HepG2 (cell line): Measurements from ENCODE around the gene PRR15L. TPM values are rescaled to one million over a fixed set of nuclear protein-coding genes. Genes with fewer than 3 reads are reported as not detected.

Source experiments
- HMG20A ChIP-seq: IDR thresholded peaks from 2 replicates; pipeline ENCODE4 v1.6.1; 2016; ENCODE audit warnings: borderline replicate concordance
- IKZF4 ChIP-seq: sonication (generic); formaldehyde crosslinking; IDR thresholded peaks from 2 replicates; pipeline ENCODE4 v1.5.1; 2020; ENCODE audit warnings: borderline replicate concordance, mild to moderate bottlenecking, low read depth, missing genetic modification reagents; ENCODE audit errors: not compliant biosample characterization
- KDM5B ChIP-seq: sonication (generic); formaldehyde crosslinking; IDR thresholded peaks from 2 replicates; pipeline ENCODE4 v1.4.0; 2020; ENCODE audit warnings: missing genetic modification reagents, mild to moderate bottlenecking, borderline replicate concordance
- KLF16 ChIP-seq, 2 experiments: sonication (generic) in 1 of 2; formaldehyde crosslinking in 1 of 2; IDR thresholded peaks; 2 replicates each; pipeline versions ENCODE4 v1.6.1 to v1.8.0; 2016 to 2023; ENCODE audit warnings: missing genetic modification reagents in 2 of 2, missing compliant biosample characterization in 1 of 2
- MXI1 ChIP-seq: IDR thresholded peaks from 3 replicates; pipeline ENCODE4 v1.6.1; 2012; ENCODE audit warnings: low read depth, low read length, inconsistent platforms, borderline replicate concordance
- NFATC3 ChIP-seq: sonication (generic); formaldehyde crosslinking; IDR thresholded peaks from 2 replicates; pipeline ENCODE4 v1.5.1; 2020; ENCODE audit warnings: mild to moderate bottlenecking, missing genetic modification reagents
- NFIB ChIP-seq: sonication (generic); formaldehyde crosslinking; IDR thresholded peaks from 2 replicates; pipeline ENCODE4 v1.9.0; 2021; ENCODE audit warnings: missing genetic modification reagents, mild to moderate bottlenecking, borderline replicate concordance
- NFRKB ChIP-seq: fragments of 450-650 bp; IDR thresholded peaks from 2 replicates; pipeline ENCODE4 v1.6.1; 2017
- RFX1 ChIP-seq: fragments of 450-650 bp; IDR thresholded peaks from 2 replicates; pipeline ENCODE4 v1.6.1; 2017
- SOX6 ChIP-seq, 2 experiments: fragments of 450-650 bp in 1 of 2; sonication (generic) in 1 of 2; formaldehyde crosslinking in 1 of 2; IDR thresholded peaks; 2 replicates each; pipeline versions ENCODE4 v1.4.0 to v1.6.1; 2017 to 2020; ENCODE audit warnings: antibody characterized with exemption in 1 of 2, mild to moderate bottlenecking in 1 of 2, missing genetic modification reagents in 1 of 2
- ZBTB20 ChIP-seq: sonication (generic); formaldehyde crosslinking; IDR thresholded peaks from 2 replicates; pipeline ENCODE4 v1.8.1; 2023; ENCODE audit warnings: missing genetic modification reagents, low read depth, mild to moderate bottlenecking, borderline replicate concordance
- ZBTB42 ChIP-seq: sonication (generic); formaldehyde crosslinking; IDR thresholded peaks from 2 replicates; pipeline ENCODE4 v1.5.0; 2020; ENCODE audit warnings: mild to moderate bottlenecking, missing genetic modification reagents
- ZMYM4 ChIP-seq: sonication (generic); formaldehyde crosslinking; IDR thresholded peaks from 2 replicates; pipeline ENCODE4 v1.8.1; 2023; ENCODE audit warnings: mild to moderate bottlenecking, missing genetic modification reagents
- ZNF317 ChIP-seq: sonication (generic); formaldehyde crosslinking; IDR thresholded peaks from 2 replicates; pipeline ENCODE4 v1.5.0; 2020; ENCODE audit warnings: mild to moderate bottlenecking, missing genetic modification reagents
- ZNF44 ChIP-seq: sonication (generic); formaldehyde crosslinking; IDR thresholded peaks from 2 replicates; pipeline ENCODE4 v1.5.1; 2020; ENCODE audit warnings: mild to moderate bottlenecking, missing genetic modification reagents
- ZNF446 ChIP-seq: sonication (generic); formaldehyde crosslinking; IDR thresholded peaks from 2 replicates; pipeline ENCODE4 v1.5.0; 2020; ENCODE audit warnings: mild to moderate bottlenecking, missing genetic modification reagents
- ZNF484 ChIP-seq: sonication (generic); formaldehyde crosslinking; IDR thresholded peaks from 2 replicates; pipeline ENCODE4 v1.5.1; 2020; ENCODE audit warnings: mild to moderate bottlenecking, low read depth, missing genetic modification reagents, borderline replicate concordance
- ZNF577 ChIP-seq: sonication (generic); formaldehyde crosslinking; IDR thresholded peaks from 2 replicates; pipeline ENCODE4 v1.4.0; 2020; ENCODE audit warnings: mild to moderate bottlenecking, low read depth, missing genetic modification reagents, borderline replicate concordance
- ZNF761 ChIP-seq: sonication (generic); formaldehyde crosslinking; conservative IDR thresholded peaks from 2 replicates; pipeline ENCODE4 v1.4.0; 2020; ENCODE audit warnings: mild to moderate bottlenecking, missing genetic modification reagents
- ZSCAN30 ChIP-seq: sonication (generic); formaldehyde crosslinking; IDR thresholded peaks from 2 replicates; pipeline ENCODE4 v1.5.0; 2020; ENCODE audit warnings: mild to moderate bottlenecking, missing genetic modification reagents
- polyA plus RNA-seq, 8 experiments: library from polyadenylated mRNA; depleted of rRNA in 3 of 8; stranded (reverse) in 7 of 8; unstranded in 1 of 8; fragments of >200 nt; fragmentation: Illumina TruSeq in 4 of 8; extraction: Trizol in 4 of 8; gene quantifications; 2 replicates each; pipeline versions ENCODE4 v1.2.1 to v1.2.3, GENCODE V29; 2011 to 2016; ENCODE audit warnings: low read depth in 4 of 8, missing spikeins in 1 of 8, mixed read lengths in 1 of 8; ENCODE audit not compliant: insufficient read depth in 1 of 8
- total RNA-seq, 5 experiments: library from RNA; depleted of rRNA; stranded (reverse); fragments of >200 nt; fragmentation: Illumina TruSeq; extraction: Trizol; gene quantifications; 2 replicates each; pipeline ENCODE4 v1.2.3, GENCODE V29; 2016; ENCODE audit warnings: low read depth in 1 of 5
- TF ChIP-seq, protein P1 (sequence below): sonication (generic); formaldehyde crosslinking; IDR thresholded peaks from 2 replicates; pipeline ENCODE4 v1.4.0; 2020; ENCODE audit warnings: mild to moderate bottlenecking, missing genetic modification reagents
- TF ChIP-seq, protein P2 (sequence below): sonication (generic); formaldehyde crosslinking; IDR thresholded peaks from 2 replicates; pipeline ENCODE4 v1.5.1; 2020; ENCODE audit warnings: mild to moderate bottlenecking, moderate library complexity, missing genetic modification reagents
- TF ChIP-seq, protein P3 (sequence below): sonication (generic); formaldehyde crosslinking; IDR thresholded peaks from 2 replicates; pipeline ENCODE4 v1.8.0; 2022; ENCODE audit warnings: missing genetic modification reagents, mild to moderate bottlenecking, moderate library complexity, borderline replicate concordance
- TF ChIP-seq, protein P4 (sequence below): IDR thresholded peaks from 2 replicates; pipeline ENCODE4 v1.6.1; 2016; ENCODE audit warnings: missing compliant biosample characterization, missing genetic modification reagents, borderline replicate concordance

The PRR15L gene
- total and polyA plus RNA-seq, 2 of the 13 experiments (the other 11 are each of a cell fraction or from before 2014, with no cell fraction given), result 0.44 to 2.0 TPM

DNA sequence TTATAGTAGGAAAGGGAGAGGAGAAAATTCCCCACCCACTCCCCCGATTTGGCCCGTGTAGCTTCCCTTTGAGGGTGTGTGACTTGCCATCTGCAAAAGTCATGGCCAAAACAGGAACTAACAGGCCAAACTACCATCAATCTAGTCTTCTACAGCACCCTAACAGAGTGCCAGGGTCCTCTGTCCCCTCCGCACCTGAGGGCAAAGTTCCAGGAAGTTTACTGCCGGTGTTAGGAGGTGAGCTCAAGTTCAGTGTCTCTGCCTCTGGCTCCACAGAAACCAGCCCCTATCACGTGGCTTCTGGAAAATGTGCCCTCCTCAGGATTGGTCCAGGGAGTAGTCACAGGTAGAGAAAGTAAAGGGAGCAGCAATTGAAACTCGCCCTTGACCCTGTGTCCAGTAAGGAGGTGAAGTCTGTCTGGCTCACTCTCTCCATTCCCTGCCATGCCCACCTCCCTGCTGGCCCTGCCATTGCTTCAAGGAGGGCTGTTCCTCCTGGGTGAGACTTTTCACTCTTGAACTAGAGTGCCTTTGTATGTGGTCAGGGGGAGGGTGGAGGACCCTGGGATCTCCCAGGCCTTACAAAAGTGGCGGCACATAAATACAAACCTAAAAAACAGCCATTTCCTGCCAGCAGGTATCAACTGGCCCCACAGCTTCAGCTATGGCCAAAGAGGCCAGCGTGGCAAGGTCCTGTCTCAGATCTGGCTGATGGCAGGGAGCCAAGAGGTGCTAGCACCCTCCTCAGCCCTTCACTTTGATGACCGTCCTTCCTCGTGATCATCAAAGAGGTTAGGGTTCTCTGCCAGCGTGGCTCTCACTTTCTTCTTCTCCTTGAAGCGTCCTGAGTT lies 5.3 kb downstream of the PRR15L start (continued):
- TF ChIP-seq HMG20A (CRISPR knock-in tag) (peak; percentile 47; the same call in 1 of the 2 replicates), NFRKB (no peak), ZBTB42 (no peak), KLF16 (CRISPR knock-in tag; IDR thresholded peaks at IDR 0.05) (no peak), ZNF317 (no peak), KDM5B (no peak), MXI1 (no peak; the same call in 2 of the 3 replicates), NFATC3 (CRISPR knock-in tag) (0 out of 2 replicates have a peak, but pooled peaks have one; percentile 25), RFX1 (no peak), ZNF484 (CRISPR knock-in tag) (no peak), ZBTB20 (peak; percentile 74; the same call in 1 of the 2 replicates), ZSCAN30 (CRISPR knock-in tag) (no peak), SOX6 (IDR thresholded peaks at IDR 0.05) (no peak), SOX6 (CRISPR knock-in tag; IDR thresholded peaks at IDR 0.05) (peak; percentile 51; the same call in 1 of the 2 replicates), ZNF761 (CRISPR knock-in tag) (no peak), IKZF4 (CRISPR knock-in tag) (no peak), ZNF577 (CRISPR knock-in tag) (no peak), ZMYM4 (peak; percentile 64; the same call in 1 of the 2 replicates), ZNF446 (CRISPR knock-in tag) (no peak), ZNF44 (no peak), NFIB (CRISPR knock-in tag) (no peak)
- TF ChIP-seq, protein P1, sequence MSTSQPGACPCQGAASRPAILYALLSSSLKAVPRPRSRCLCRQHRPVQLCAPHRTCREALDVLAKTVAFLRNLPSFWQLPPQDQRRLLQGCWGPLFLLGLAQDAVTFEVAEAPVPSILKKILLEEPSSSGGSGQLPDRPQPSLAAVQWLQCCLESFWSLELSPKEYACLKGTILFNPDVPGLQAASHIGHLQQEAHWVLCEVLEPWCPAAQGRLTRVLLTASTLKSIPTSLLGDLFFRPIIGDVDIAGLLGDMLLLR, result no peak
- TF ChIP-seq, protein P2, sequence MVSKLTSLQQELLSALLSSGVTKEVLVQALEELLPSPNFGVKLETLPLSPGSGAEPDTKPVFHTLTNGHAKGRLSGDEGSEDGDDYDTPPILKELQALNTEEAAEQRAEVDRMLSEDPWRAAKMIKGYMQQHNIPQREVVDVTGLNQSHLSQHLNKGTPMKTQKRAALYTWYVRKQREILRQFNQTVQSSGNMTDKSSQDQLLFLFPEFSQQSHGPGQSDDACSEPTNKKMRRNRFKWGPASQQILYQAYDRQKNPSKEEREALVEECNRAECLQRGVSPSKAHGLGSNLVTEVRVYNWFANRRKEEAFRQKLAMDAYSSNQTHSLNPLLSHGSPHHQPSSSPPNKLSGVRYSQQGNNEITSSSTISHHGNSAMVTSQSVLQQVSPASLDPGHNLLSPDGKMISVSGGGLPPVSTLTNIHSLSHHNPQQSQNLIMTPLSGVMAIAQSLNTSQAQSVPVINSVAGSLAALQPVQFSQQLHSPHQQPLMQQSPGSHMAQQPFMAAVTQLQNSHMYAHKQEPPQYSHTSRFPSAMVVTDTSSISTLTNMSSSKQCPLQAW (CRISPR knock-in tag), result peak; percentile 67
- TF ChIP-seq, protein P3, sequence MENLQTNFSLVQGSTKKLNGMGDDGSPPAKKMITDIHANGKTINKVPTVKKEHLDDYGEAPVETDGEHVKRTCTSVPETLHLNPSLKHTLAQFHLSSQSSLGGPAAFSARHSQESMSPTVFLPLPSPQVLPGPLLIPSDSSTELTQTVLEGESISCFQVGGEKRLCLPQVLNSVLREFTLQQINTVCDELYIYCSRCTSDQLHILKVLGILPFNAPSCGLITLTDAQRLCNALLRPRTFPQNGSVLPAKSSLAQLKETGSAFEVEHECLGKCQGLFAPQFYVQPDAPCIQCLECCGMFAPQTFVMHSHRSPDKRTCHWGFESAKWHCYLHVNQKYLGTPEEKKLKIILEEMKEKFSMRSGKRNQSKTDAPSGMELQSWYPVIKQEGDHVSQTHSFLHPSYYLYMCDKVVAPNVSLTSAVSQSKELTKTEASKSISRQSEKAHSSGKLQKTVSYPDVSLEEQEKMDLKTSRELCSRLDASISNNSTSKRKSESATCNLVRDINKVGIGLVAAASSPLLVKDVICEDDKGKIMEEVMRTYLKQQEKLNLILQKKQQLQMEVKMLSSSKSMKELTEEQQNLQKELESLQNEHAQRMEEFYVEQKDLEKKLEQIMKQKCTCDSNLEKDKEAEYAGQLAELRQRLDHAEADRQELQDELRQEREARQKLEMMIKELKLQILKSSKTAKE (CRISPR knock-in tag), result peak; percentile 94
- TF ChIP-seq, protein P4, sequence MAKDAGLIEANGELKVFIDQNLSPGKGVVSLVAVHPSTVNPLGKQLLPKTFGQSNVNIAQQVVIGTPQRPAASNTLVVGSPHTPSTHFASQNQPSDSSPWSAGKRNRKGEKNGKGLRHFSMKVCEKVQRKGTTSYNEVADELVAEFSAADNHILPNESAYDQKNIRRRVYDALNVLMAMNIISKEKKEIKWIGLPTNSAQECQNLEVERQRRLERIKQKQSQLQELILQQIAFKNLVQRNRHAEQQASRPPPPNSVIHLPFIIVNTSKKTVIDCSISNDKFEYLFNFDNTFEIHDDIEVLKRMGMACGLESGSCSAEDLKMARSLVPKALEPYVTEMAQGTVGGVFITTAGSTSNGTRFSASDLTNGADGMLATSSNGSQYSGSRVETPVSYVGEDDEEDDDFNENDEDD, result 0 out of 2 replicates have a peak, but pooled peaks have one; percentile 24
